GM12865 (cell line): ENCODE measurements around the gene CDA.

Source experiments
- DNase-seq: peaks from one replicate; pipeline ENCODE4 v3.0.0; 2010; ENCODE audit warnings: low read depth
- H3K4me3 ChIP-seq: 2 replicates; pipeline ENCODE4 v1.5.1; 2011; ENCODE audit warnings: mild to moderate bottlenecking, low read depth, low read length, control low read depth
- CTCF ChIP-seq: IDR thresholded peaks from 2 replicates; pipeline ENCODE4 v1.5.1; 2011; ENCODE audit warnings: low read length, control low read depth, low read depth, inconsistent platforms; ENCODE audit not compliant: insufficient read depth; ENCODE audit errors: missing control alignments

The CDA gene

GRCh38 chr1:20588634-20589225 is at the start of gene CDA:
Gene CDA, plus strand, starts transcription at chr1:20589097. Its CDS starts 33 bp downstream, at chr1:20589130.
- no peak for DNase-seq
- TF ChIP-seq CTCF: no peak
- H3K4me3 ChIP-seq: no peak within 1 kb of the TSS

- no peak overlapping the region for H3K4me3 ChIP-seq
- no peak for DNase-seq
- TF ChIP-seq CTCF: no peak
Observed at GRCh38 chr1:20540281-20540680, 48.6 kb upstream of the CDA start.

GRCh38 chr1:20546637-20547036 is 42.3 kb upstream of the CDA start:
- DNase-seq: no peak
- no peak overlapping the region for H3K4me3 ChIP-seq
- no peak for TF ChIP-seq CTCF

GRCh38 chr1:20551161-20551560 is 37.7 kb upstream of the CDA start:
- H3K4me3 ChIP-seq: no peak overlapping the region
- TF ChIP-seq CTCF: no peak
- DNase-seq: no peak

- no peak within 1 kb of the TSS for H3K4me3 ChIP-seq
- DNase-seq: peak; percentile 8
- no peak for TF ChIP-seq CTCF
Observed at GRCh38 chr1:20551945-20552727, 36.8 kb upstream of the CDA start, which contains the start of gene FAM43B. Gene FAM43B, plus strand, starts transcription at chr1:20552573. Its CDS starts 401 bp downstream, at chr1:20552974.

GRCh38 chr1:20552728-20553445 is 36.0 kb upstream of the CDA start:
- DNase-seq: no peak
- no peak for TF ChIP-seq CTCF
- H3K4me3 ChIP-seq: no peak overlapping the region
